Neural progenitor cell (in vitro differentiated cells): Measurements from ENCODE around the gene ITGA5.

ENCODE experiments used
- CTCF ChIP-seq: fragments of 200-600 bp; sonication (generic); IDR thresholded peaks from 2 replicates; pipeline ENCODE4 v1.5.1; 2017; ENCODE audit warnings: antibody characterized with exemption, mild to moderate bottlenecking
- EZH2phosphoT487 ChIP-seq: fragments of 200-600 bp; sonication (generic); IDR thresholded peaks from 2 replicates; pipeline ENCODE4 v1.6.1; 2017; ENCODE audit warnings: antibody characterized with exemption

DNA sequence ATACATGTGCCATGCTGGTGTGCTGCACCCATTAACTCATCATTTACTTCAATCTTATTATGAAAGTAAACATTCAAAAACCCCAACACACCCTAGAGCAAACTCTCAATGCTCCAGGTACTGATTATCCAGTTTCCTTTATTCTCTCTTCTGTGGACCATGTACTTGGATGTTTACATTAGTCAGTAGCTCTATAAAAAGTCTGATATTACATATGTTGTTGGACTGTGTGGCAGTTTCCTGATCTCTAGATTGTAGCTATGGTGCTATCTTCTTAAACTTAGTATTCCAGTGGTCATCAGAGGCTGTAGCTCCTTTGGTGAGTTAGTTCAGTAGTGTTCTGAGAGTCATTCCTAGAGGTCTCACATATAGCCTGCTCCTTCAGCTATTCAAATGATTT, 25.1 kb upstream of the ITGA5 start:
- no peak for TF ChIP-seq EZH2phosphoT487
- TF ChIP-seq CTCF: no peak
